Stimulated activated CD4-positive, alpha-beta T cell treated with anti-CD3 and anti-CD28 coated beads, Interleukin-12 subunit alpha, Interleukin-12 subunit beta, amount 100 ng/mL, for 4 hours (primary cell): ENCODE measurements around the gene CFAP251.

Experiments used
- DNase-seq: peaks from one replicate; pipeline ENCODE4 v3.0.0-alpha.2; 2020

Gene CFAP251

GRCh38 chr12:121949648-121950397 lies 31.4 kb downstream of the CFAP251 start:
- no peak for DNase-seq

- no peak for DNase-seq
These were observed 34.8 kb downstream of the CFAP251 start for GRCh38 chr12:121953117-121953692.

DNA sequence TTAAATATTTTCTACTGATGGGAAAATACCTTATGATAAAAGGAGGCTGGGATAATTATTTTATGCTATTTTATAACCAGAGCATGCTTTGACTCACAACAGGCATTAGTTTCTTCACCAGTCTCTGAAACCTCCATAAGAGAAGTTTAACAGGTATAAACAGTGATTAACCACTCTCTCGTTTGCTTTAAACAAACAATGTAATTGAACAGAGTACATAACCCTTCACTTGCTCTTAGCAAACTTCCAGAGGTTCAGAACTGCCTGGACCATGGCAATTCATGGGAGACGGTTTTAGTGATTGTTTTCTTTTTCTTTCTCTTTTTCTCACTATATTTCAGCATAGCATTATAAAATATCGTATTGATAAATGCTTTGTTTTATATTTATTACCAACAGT lies 35.3 kb downstream of the CFAP251 start:
- DNase-seq, result no peak

GRCh38 chr12:121955258-121956237 lies 37.2 kb downstream of the CFAP251 start:
- no peak for DNase-seq

- DNase-seq, result no peak
These were observed 39.6 kb downstream of the CFAP251 start for GRCh38 chr12:121957861-121958515.

- DNase-seq, result no peak
These were observed 40.3 kb downstream of the CFAP251 start for GRCh38 chr12:121958541-121959240.

DNA sequence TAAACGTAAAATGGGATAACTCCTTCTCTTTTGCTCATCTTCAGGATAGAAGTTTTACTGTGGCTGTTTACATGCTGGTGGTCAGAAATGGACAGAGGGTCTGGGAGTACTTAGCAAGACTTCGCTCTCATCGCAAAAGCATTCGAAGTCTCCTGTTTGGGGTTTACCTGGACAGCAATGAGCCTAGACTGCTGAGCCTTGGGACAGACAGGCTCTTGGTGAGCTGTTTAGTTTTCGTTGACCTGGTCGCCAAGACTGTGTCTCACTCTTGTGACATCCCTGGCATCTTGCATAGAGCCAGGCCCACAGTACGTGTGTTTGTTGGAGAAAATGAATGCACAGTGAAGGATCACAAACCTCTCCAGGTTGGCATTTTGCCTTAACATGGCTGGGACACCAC lies 42.1 kb downstream of the CFAP251 start:
- DNase-seq, result no peak

DNA sequence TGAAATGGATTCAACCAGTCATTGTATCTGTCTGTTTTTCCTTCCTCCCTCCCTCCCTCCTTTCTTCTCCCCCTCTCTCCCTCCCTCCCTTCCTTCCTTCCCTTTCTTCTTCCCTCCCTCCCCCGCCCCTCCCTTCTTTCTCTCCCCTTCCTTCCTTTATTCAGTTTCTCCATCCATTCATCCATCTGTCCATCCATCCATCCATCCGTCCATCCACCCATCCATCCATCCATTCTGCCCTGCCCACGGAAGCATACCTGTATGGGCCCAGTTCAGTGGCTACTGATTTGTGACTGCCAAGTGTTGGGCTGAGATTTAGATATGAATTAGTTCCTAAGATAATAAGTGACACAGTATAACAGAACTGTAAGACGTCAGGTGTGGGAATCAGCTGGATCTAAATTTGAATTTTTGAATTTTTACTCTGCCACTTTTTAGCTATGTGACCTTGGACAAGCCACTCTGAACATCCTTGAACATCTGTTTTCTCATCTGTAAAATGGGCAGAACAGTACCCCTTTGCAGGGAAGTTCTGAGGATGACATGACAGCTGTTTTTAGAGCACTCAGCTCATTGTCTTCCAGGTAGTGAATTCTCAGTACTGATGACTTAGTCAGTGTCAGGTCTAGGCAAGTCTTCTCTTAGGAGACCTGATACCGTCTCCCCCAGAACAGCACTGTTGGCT lies 42.9 kb downstream of the CFAP251 start:
- no peak for DNase-seq

DNA sequence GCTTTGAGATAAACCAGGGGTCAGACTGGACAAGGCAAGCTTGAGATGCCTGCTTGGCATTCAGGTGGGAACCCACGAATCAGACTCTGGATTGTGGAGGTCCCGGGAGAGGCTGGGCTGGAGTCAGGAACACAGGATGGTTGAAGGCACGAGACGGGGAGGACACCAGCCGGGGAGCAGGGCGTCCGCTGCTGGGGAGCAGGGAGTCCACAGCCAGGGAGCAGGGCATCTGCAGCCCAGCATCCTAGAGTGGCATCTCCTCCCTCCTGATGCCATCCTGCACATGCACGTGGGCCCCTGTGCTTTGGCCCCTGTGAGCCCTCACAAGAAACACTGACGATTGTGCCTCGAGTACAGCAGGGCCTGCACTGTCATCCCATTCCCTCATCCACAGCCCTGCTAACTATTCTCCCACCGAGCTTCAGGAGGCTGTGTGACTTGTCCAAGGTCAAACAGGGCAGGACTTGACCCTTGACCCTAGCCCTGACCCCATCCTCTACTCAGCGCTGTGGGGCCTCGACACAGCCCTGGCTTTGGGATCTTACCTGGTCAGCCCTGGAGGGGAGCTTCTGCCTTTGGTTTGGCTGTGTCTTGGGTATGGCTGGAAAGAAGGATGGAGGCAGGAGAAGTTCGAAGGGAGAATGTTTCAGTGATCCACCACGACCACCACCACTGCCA lies 45.1 kb downstream of the CFAP251 start:
- DNase-seq, result no peak

DNA sequence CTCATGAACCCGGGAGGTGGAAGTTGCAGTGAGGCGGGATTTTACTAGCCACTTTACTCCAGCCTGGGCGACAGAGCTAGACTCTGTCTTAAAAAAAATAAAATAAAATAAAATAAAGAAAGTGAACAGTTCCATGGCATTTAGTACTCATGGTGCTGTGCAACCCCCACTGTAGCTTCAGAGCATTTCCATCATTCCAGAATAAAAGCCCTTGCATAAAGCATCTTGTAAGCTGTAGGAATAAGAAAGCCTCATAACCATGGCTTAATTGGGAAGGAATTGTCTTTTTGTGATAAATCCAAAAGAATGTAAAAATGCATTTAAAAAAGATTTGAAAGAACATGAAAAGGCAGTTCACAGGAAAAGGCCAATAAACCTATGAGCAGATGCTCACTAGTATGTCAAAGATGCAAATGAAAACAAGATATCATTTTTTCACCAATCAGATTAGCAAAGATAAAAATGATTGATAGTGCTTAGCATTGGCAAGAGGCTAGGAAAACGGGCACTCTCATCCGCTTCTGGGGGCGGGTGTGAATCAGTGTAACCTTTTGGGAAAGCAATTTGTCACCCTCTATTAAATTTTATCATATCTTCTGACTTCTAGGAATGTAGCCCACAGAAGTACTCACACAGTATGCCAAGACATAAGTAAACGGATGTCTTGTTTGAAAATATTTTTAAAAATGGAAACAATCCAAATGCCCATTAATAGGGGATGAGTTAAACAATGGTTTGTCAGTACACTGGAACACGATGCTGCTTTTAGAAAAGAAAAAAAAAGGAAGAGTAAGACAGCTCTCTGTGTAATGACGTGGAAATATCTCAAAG lies 46.6 kb downstream of the CFAP251 start:
- no peak for DNase-seq

- DNase-seq, result no peak
These were observed 48.6 kb downstream of the CFAP251 start for GRCh38 chr12:121966959-121967358.

DNA sequence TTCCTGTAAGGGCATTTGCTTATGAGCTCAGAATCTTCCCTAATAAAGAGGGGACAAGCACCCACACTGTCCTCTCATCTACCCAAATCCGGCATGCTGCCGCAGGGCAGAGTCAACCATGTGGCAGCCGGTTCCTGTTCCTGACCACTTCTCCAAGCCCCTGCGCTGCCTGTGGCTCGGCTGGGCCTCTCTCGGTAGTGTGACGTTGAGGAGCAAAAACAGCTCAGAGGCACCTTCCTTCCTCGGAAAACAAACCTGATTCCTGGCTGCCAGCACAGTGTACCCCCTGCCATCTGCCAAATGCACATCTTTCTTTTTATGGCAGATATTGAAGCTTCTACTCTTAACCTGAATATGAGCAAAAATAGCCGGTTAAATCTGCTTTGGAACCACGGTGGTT lies 50.5 kb downstream of the CFAP251 start:
- no peak for DNase-seq

GRCh38 chr12:121969726-121970125 lies 51.3 kb downstream of the CFAP251 start:
- DNase-seq, result no peak

GRCh38 chr12:121970581-121971300 lies 52.3 kb downstream of the CFAP251 start:
- no peak for DNase-seq

GRCh38 chr12:121974026-121974985 lies 55.9 kb downstream of the CFAP251 start:
- DNase-seq, result no peak

- DNase-seq, result no peak
These were observed 56.6 kb downstream of the CFAP251 start for GRCh38 chr12:121975021-121975420.

GRCh38 chr12:121976950-121977349 lies 58.6 kb downstream of the CFAP251 start:
- DNase-seq, result no peak

DNA sequence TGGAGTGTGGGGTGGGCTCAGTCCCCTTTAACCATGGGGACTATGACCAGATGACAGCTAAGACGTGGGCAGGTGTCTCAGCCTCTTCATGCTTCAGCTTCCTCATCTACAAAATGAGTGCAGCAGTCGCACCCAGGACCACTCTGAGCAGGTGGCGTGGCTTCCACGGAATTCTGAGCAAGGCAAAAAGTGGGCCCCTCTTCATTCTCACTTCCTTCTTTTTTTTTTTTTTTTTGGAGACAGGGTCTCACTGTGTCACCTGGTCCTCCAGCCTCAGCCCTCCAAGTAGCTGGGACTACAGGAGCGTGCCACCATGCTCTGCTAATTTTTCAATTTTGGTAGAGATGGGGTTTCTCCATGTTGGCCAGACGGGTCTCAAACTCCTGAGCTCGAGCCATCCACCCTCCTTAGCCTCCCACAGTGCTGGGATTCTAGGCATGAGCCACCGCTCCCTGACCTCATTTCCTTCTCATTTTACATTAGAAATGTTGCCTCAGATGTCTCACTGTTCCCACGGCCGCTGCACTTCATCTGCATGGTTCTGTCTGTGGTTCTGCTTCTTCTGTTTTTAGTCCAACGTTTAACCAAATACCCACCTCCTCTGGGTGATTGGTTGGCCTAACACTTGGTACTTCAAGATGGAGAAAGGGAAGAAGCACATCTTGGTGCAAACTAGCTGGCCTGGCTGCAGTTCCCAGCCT lies 61.9 kb downstream of the CFAP251 start:
- no peak for DNase-seq
